K562 (cell line): ENCODE data around the gene NOVA1.

Source experiments
- BDP1 ChIP-seq: IDR thresholded peaks from 3 replicates; pipeline ENCODE4 v1.6.1; 2011; ENCODE audit not compliant: insufficient read length, insufficient read depth
- NFRKB ChIP-seq: fragments of 450-650 bp; IDR thresholded peaks from 2 replicates; pipeline ENCODE4 v1.6.1; 2016; ENCODE audit warnings: low read depth
- PML ChIP-seq: IDR thresholded peaks from 2 replicates; pipeline ENCODE4 v1.6.1; 2012; ENCODE audit warnings: low read length, inconsistent platforms
- POLR2AphosphoS2 ChIP-seq: IDR thresholded peaks from 2 replicates; pipeline ENCODE4 v1.6.1; 2012; ENCODE audit warnings: low read length, improper control_type of control experiment
- SETDB1 ChIP-seq: IDR thresholded peaks from one replicate; pipeline ENCODE4 v1.6.1; 2012; ENCODE audit warnings: low read length, control low read depth, inconsistent platforms
- SIN3A ChIP-seq, 2 experiments: fragments of 150-350 bp in 1 of 2; IDR thresholded peaks; 2 replicates each; pipeline ENCODE4 v1.6.1; 2011 to 2016; ENCODE audit warnings: borderline replicate concordance in 2 of 2, low read depth in 2 of 2, low read length in 2 of 2, mild to moderate bottlenecking in 2 of 2, moderate library complexity in 2 of 2; ENCODE audit not compliant: control insufficient read depth in 1 of 2
- TAF1 ChIP-seq: IDR thresholded peaks from 2 replicates; pipeline ENCODE4 v1.6.1; 2011; ENCODE audit warnings: mild to moderate bottlenecking, low read length, moderate library complexity; ENCODE audit not compliant: insufficient read depth, control insufficient read depth, severe bottlenecking; ENCODE audit errors: extremely low read depth
- THRAP3 ChIP-seq: fragments of 450-650 bp; IDR thresholded peaks from 2 replicates; pipeline ENCODE4 v1.6.1; 2016; ENCODE audit warnings: mild to moderate bottlenecking, inconsistent platforms, borderline replicate concordance
- UBTF ChIP-seq, 2 experiments: IDR thresholded peaks; 2 replicates each; pipeline ENCODE4 v1.6.1; 2012; ENCODE audit warnings: improper control_type of control experiment in 2 of 2, low read depth in 2 of 2, low read length in 2 of 2, borderline replicate concordance in 1 of 2
- ZNF274 ChIP-seq: IDR thresholded peaks from 2 replicates; pipeline ENCODE4 v1.6.1; 2011; ENCODE audit warnings: low read depth, mild to moderate bottlenecking, low read length, moderate library complexity, borderline replicate concordance
- TF ChIP-seq, protein P1 (sequence below): sonication (generic); formaldehyde crosslinking; IDR thresholded peaks from 2 replicates; pipeline ENCODE4 v1.9.0; 2022; ENCODE audit warnings: mild to moderate bottlenecking, missing genetic modification reagents
- TF ChIP-seq, protein P2 (sequence below): fragments of 250-450 bp; sonication (Bioruptor Pico); IDR thresholded peaks from 2 replicates; pipeline ENCODE4 v1.8.0; 2021; ENCODE audit warnings: mild to moderate bottlenecking, moderate library complexity

- TF ChIP-seq TAF1, result no peak
- TF ChIP-seq SETDB1, result no peak
- TF ChIP-seq NFRKB, result no peak
- TF ChIP-seq THRAP3, result no peak
- TF ChIP-seq, protein P1, sequence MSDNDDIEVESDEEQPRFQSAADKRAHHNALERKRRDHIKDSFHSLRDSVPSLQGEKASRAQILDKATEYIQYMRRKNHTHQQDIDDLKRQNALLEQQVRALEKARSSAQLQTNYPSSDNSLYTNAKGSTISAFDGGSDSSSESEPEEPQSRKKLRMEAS (CRISPR knock-in tag), result no peak
- no peak for TF ChIP-seq UBTF (IDR thresholded peaks at IDR 0.05; ENCODE audit: borderline replicate concordance in 1 of 2, low read depth in 2 of 2, low read length in 2 of 2)
- TF ChIP-seq, protein P2, sequence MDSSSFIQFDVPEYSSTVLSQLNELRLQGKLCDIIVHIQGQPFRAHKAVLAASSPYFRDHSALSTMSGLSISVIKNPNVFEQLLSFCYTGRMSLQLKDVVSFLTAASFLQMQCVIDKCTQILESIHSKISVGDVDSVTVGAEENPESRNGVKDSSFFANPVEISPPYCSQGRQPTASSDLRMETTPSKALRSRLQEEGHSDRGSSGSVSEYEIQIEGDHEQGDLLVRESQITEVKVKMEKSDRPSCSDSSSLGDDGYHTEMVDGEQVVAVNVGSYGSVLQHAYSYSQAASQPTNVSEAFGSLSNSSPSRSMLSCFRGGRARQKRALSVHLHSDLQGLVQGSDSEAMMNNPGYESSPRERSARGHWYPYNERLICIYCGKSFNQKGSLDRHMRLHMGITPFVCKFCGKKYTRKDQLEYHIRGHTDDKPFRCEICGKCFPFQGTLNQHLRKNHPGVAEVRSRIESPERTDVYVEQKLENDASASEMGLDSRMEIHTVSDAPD (CRISPR knock-in tag), result no peak
- no peak for TF ChIP-seq BDP1
- no peak for TF ChIP-seq SIN3A (IDR thresholded peaks at IDR 0.05; ENCODE audit: borderline replicate concordance in 2 of 2, control insufficient read depth in 1 of 2, low read depth in 2 of 2, low read length in 2 of 2)
- TF ChIP-seq ZNF274, result no peak
- no peak for TF ChIP-seq POLR2AphosphoS2
- no peak for TF ChIP-seq PML
Measured at GRCh38 chr14:26554069-26554772, 43.6 kb downstream of the NOVA1 start.
